Epithelial cell of proximal tubule (primary cell): ENCODE measurements around the gene ATP6V0A1. TPM values are rescaled to one million over a fixed set of nuclear protein-coding genes. Genes with fewer than 3 reads are reported as not detected.

Experiments
- DNase-seq: peaks from one replicate; pipeline ENCODE4 v3.0.0-alpha.2; 2011; ENCODE audit warnings: low read depth
- H3K4me3 ChIP-seq: 2 replicates; pipeline ENCODE4 v1.5.1; 2011; ENCODE audit warnings: low read depth, mild to moderate bottlenecking, low read length
- CTCF ChIP-seq: conservative IDR thresholded peaks from 2 replicates; pipeline ENCODE4 v1.5.1; 2012; ENCODE audit warnings: low read depth, mild to moderate bottlenecking, low read length
- total RNA-seq: library from RNA; depleted of rRNA; stranded (reverse); fragments of >200 nt; gene quantifications from 2 replicates; pipeline ENCODE4 v1.2.3, GENCODE V29; 2015

ATP6V0A1 gene
- total RNA-seq, 1 donor from 2014 or later, result 32.3 TPM

- no peak overlapping the region for H3K4me3 ChIP-seq
- no peak for TF ChIP-seq CTCF
- no peak for DNase-seq
These were observed 55.0 kb downstream of the ATP6V0A1 start for GRCh38 chr17:42513686-42514085.

GRCh38 chr17:42514279-42514678 is 55.6 kb downstream of the ATP6V0A1 start:
- no peak for TF ChIP-seq CTCF

GRCh38 chr17:42514867-42515266 is 56.2 kb downstream of the ATP6V0A1 start:
- TF ChIP-seq CTCF, result no peak
- no peak overlapping the region for H3K4me3 ChIP-seq
- no peak for DNase-seq

More at GRCh38 chr17:42514279-42514678, 55.6 kb downstream of the ATP6V0A1 start:
- no peak for DNase-seq
- no peak overlapping the region for H3K4me3 ChIP-seq

- peak; percentile 94 for TF ChIP-seq CTCF
- H3K4me3 ChIP-seq, result no peak overlapping the region
- no peak for DNase-seq
These were observed 58.8 kb downstream of the ATP6V0A1 start for GRCh38 chr17:42517516-42517915.

GRCh38 chr17:42518046-42518754 is 59.5 kb downstream of the ATP6V0A1 start:
- peak; percentile 73 for DNase-seq
- no peak overlapping the region for H3K4me3 ChIP-seq

GRCh38 chr17:42518755-42519545 is 60.3 kb downstream of the ATP6V0A1 start:
- TF ChIP-seq CTCF, result no peak
- no peak overlapping the region for H3K4me3 ChIP-seq

More at GRCh38 chr17:42518046-42518754, 59.5 kb downstream of the ATP6V0A1 start:
- TF ChIP-seq CTCF, result no peak

More at GRCh38 chr17:42518755-42519545, 60.3 kb downstream of the ATP6V0A1 start:
- no peak for DNase-seq
